IMR-90 (cell line): ENCODE measurements around the gene AMFR. TPM values are rescaled to one million over a fixed set of nuclear protein-coding genes. Genes with fewer than 3 reads are reported as not detected.

Experiments
- ATAC-seq: fragments of 200-7000 bp; cut with Tn5 transposase; 2 replicates; pipeline ENCODE4 v1.9.1; 2020; ENCODE audit warnings: low read depth, mild to moderate bottlenecking, moderate library complexity
- BruUV-seq: library from RNA; stranded (reverse); fragments of 400-500 nt; replicated peaks from 2 replicates; lab custom pipeline; 2021; lab: Mats Ljungman, UMichigan
- CTCF ChIA-PET: fragments of 300-600 bp; formaldehyde crosslinking; extraction: SDS; loops from one replicate; lab custom pipeline; 2021; ENCODE audit warnings: antibody characterized with exemption; lab: Yijun Ruan, JAX
- POLR2A ChIA-PET: fragments of 300-600 bp; sonication (Branson Sonifier 250); formaldehyde crosslinking; loops from one replicate; lab custom pipeline; 2022; ENCODE audit warnings: antibody characterized with exemption; ENCODE audit not compliant: unreplicated experiment; lab: Charles Lee
- DNase-seq: peaks from one replicate; pipeline ENCODE4 v3.0.0; 2013
- H2AFZ ChIP-seq: replicated peaks from 2 replicates; pipeline ENCODE3; 2013; ENCODE audit warnings: low read length, mild to moderate bottlenecking; ENCODE audit not compliant: poor library complexity
- H2AK5ac ChIP-seq: 2 replicates; pipeline ENCODE4 v1.6.1; 2013; ENCODE audit warnings: low read depth, low read length, inconsistent platforms
- H2AK9ac ChIP-seq: replicated peaks from 2 replicates; pipeline ENCODE3; 2013; ENCODE audit warnings: mild to moderate bottlenecking, low read depth, low read length, moderate library complexity; ENCODE audit not compliant: poor library complexity
- H2BK120ac ChIP-seq: 2 replicates; pipeline ENCODE4 v1.6.1; 2013; ENCODE audit warnings: low read depth, low read length, inconsistent platforms
- H2BK15ac ChIP-seq: 3 replicates; pipeline ENCODE4 v1.6.1; 2013; ENCODE audit warnings: low read depth, low read length, inconsistent platforms
- H2BK20ac ChIP-seq: 2 replicates; pipeline ENCODE4 v1.6.1; 2013; ENCODE audit warnings: low read depth, mild to moderate bottlenecking, inconsistent platforms, low read length, moderate library complexity
- H2BK5ac ChIP-seq: 2 replicates; pipeline ENCODE4 v1.6.1; 2013; ENCODE audit warnings: mild to moderate bottlenecking, low read depth, low read length, inconsistent platforms; ENCODE audit not compliant: poor library complexity, severe bottlenecking
- H3K14ac ChIP-seq: replicated peaks from 2 replicates; pipeline ENCODE4 v1.6.1; 2013; ENCODE audit warnings: low read depth, low read length, inconsistent platforms
- H3K18ac ChIP-seq: 2 replicates; pipeline ENCODE4 v1.6.1; 2013; ENCODE audit warnings: low read depth, low read length, control low read depth
- H3K23ac ChIP-seq: 2 replicates; pipeline ENCODE4 v1.6.1; 2013; ENCODE audit warnings: low read depth, low read length, inconsistent platforms
- H3K27ac ChIP-seq: 2 replicates; pipeline ENCODE4 v1.5.1; 2013; ENCODE audit warnings: mild to moderate bottlenecking, control low read depth, low read length; ENCODE audit not compliant: insufficient read depth
- H3K27me3 ChIP-seq: 2 replicates; pipeline ENCODE4 v1.6.1; 2013; ENCODE audit warnings: low read length; ENCODE audit not compliant: control insufficient read depth, insufficient read depth
- H3K36me3 ChIP-seq: 2 replicates; pipeline ENCODE4 v1.6.1; 2013; ENCODE audit warnings: low read length, mixed read lengths; ENCODE audit not compliant: control insufficient read depth, insufficient read depth
- H3K4ac ChIP-seq: 2 replicates; pipeline ENCODE4 v1.6.1; 2013; ENCODE audit warnings: low read depth, low read length, inconsistent platforms
- H3K4me1 ChIP-seq: 2 replicates; pipeline ENCODE4 v1.6.1; 2013; ENCODE audit warnings: low read length, mixed read lengths; ENCODE audit not compliant: control insufficient read depth, insufficient read depth
- H3K4me2 ChIP-seq: 2 replicates; pipeline ENCODE4 v1.6.1; 2013; ENCODE audit warnings: low read depth, mild to moderate bottlenecking, control low read depth, low read length, moderate library complexity
- H3K4me3 ChIP-seq: 2 replicates; pipeline ENCODE4 v1.5.1; 2013; ENCODE audit warnings: low read depth, mild to moderate bottlenecking, control low read depth, low read length, moderate library complexity; ENCODE audit not compliant: insufficient read depth
- H3K56ac ChIP-seq: 2 replicates; pipeline ENCODE4 v1.6.1; 2013; ENCODE audit warnings: low read length, inconsistent platforms; ENCODE audit not compliant: insufficient read depth; ENCODE audit errors: extremely low read depth
- H3K79me1 ChIP-seq, 2 experiments: 2 replicates each; pipeline ENCODE4 v1.6.1; 2013; ENCODE audit warnings: low read length in 2 of 2, inconsistent platforms in 1 of 2, low read depth in 1 of 2
- H3K9ac ChIP-seq: 2 replicates; pipeline ENCODE4 v1.6.1; 2013; ENCODE audit warnings: low read depth, low read length, control low read depth
- H3K9me1 ChIP-seq: 2 replicates; pipeline ENCODE4 v1.6.1; 2013; ENCODE audit warnings: low read length, inconsistent platforms; ENCODE audit not compliant: insufficient read depth
- H3K9me3 ChIP-seq: 2 replicates; pipeline ENCODE4 v1.6.1; 2013; ENCODE audit warnings: low read length; ENCODE audit not compliant: control insufficient read depth, insufficient read depth
- H4K20me1 ChIP-seq: 2 replicates; pipeline ENCODE4 v1.6.1; 2013; ENCODE audit warnings: low read length, inconsistent platforms; ENCODE audit not compliant: insufficient read depth
- H4K5ac ChIP-seq: 2 replicates; pipeline ENCODE4 v1.6.1; 2013; ENCODE audit warnings: mild to moderate bottlenecking, low read depth, low read length, control low read depth
- H4K8ac ChIP-seq, 2 experiments: 2 replicates each; pipeline ENCODE4 v1.6.1; 2013; ENCODE audit warnings: low read depth in 2 of 2, low read length in 2 of 2, control low read depth in 1 of 2, inconsistent platforms in 1 of 2
- H4K91ac ChIP-seq: 2 replicates; pipeline ENCODE4 v1.6.1; 2013; ENCODE audit warnings: low read depth, low read length, inconsistent platforms; ENCODE audit not compliant: insufficient read depth
- MAZ ChIP-seq: IDR thresholded peaks from 2 replicates; pipeline ENCODE4 v1.6.1; 2012; ENCODE audit warnings: low read depth, mild to moderate bottlenecking, low read length, improper control_type of control experiment, moderate library complexity, borderline replicate concordance
- RCOR1 ChIP-seq: IDR thresholded peaks from 2 replicates; pipeline ENCODE4 v1.6.1; 2012; ENCODE audit warnings: mild to moderate bottlenecking, low read length, improper control_type of control experiment; ENCODE audit not compliant: insufficient replicate concordance
- WGBS, 2 experiments: methylation state at CpG; one replicate each; pipeline versions ENCODE4 v1.1.5 to v1.1.7; 2013; ENCODE audit warnings: missing lambda C conversion rate in 2 of 2; ENCODE audit not compliant: insufficient read length in 1 of 2; ENCODE audit errors: extremely low coverage in 2 of 2; 5-methylcytosine and 5-hydroxymethylcytosine counted together
- dilution Hi-C: fragments of 300-500 bp; cut with HindIII; formaldehyde crosslinking; loops from one replicate; pipeline ENCODE4 v1.14.3; 2018; ENCODE audit warnings: low sequenced_read_pairs; ENCODE audit not compliant: unreplicated experiment
- in situ Hi-C: fragments of 300-500 bp; cut with MboI; formaldehyde crosslinking; loops from 3 replicates; pipeline ENCODE4 v1.14.3; 2019; ENCODE audit warnings: low sequenced_read_pairs, inconsistent platforms, mixed read lengths
- intact Hi-C: fragments of 100-400 bp; cut with micrococcal nuclease; formaldehyde crosslinking; loops from 2 replicates; pipeline ENCODE4 v1.10.0; 2022
- polyA plus RNA-seq, 3 experiments: library from polyadenylated mRNA; depleted of rRNA; stranded (reverse); fragments of >200 nt; gene quantifications; 2 replicates each; pipeline ENCODE4 v1.2.3, GENCODE V29; 2012; ENCODE audit warnings: low replicate concordance in 1 of 3
- total RNA-seq: library from RNA; depleted of rRNA; stranded (reverse); fragments of >200 nt; gene quantifications from 2 replicates; pipeline ENCODE4 v1.2.3, GENCODE V29; 2012

AMFR gene
- total and polyA plus RNA-seq, 2 of the 4 experiments (the other 2 are of a cell fraction) = 60.7 to 216 TPM

- no peaks in the 10 kb centered on the region for H3K9me3 ChIP-seq
- H2AK5ac ChIP-seq = no peak overlapping the region
- peak overlapping the region; percentile 8 for H3K14ac ChIP-seq
- H3K23ac ChIP-seq = peak overlapping the region; percentile 47
- peak overlapping the region; percentile 14; the same call in 1 of the 2 replicates for H3K18ac ChIP-seq
- 0 out of 2 replicates have a peak overlapping the region, but pooled peaks have one; percentile 1 for H3K56ac ChIP-seq
- no peak overlapping the region for H2BK20ac ChIP-seq
- DNase-seq (no peak), ATAC-seq (peak; percentile 3)
- H2BK5ac ChIP-seq = peak overlapping the region; percentile 59
- peaks cover 42% of the 10 kb centered on the region for H4K20me1 ChIP-seq
- ChIA-PET CTCF (no interaction called here), POLR2A (no interaction called here)
- WGBS, 2 experiments = 3% methylated on average over 6 of the region's 16 CpGs; no CpG with 5 or more reads in 1 of the 2 experiments
- H4K91ac ChIP-seq = peak overlapping the region; percentile 16
- H3K4ac ChIP-seq = peak overlapping the region; percentile 34; the same call in 1 of the 2 replicates
- peak overlapping the region; percentile 69 for H2AFZ ChIP-seq
- peaks cover 4% of the 10 kb centered on the region; the same call in 1 of the 2 replicates for H3K36me3 ChIP-seq
- intact Hi-C loops = loop anchor here (1.0 to 2.0 kb wide), 2 partner anchors 68 to 92 kb away; no protein-coding TSS in a partner anchor
- H3K9ac ChIP-seq = peak overlapping the region; percentile 94
- H2AK9ac ChIP-seq = no peak overlapping the region
- dilution Hi-C loops = no loop called here
- peak overlapping the region in 1 of 2 experiments; percentile 25; a peak in 1 of 4 replicates for H4K8ac ChIP-seq
- H3K4me2 ChIP-seq = peak overlapping the region; percentile 96
- in situ Hi-C loops = no loop called here
- peak overlapping the region; percentile 12; the same call in 1 of the 2 replicates for H4K5ac ChIP-seq
- peaks cover 17% of the 10 kb centered on the region for H3K9me1 ChIP-seq
- H3K4me3 ChIP-seq = peak overlapping the region; percentile 93
- peaks cover 13% of the 10 kb centered on the region for H3K4me1 ChIP-seq
- H3K79me1 ChIP-seq = peaks cover 2 to 54% of the 10 kb centered on the region in 2 experiments; a peak in 2 of 4 replicates
- no TSS peak for BruUV-seq
- H3K27ac ChIP-seq = peak overlapping the region; percentile 84
- H2BK15ac ChIP-seq = no peak overlapping the region
- H3K27me3 ChIP-seq = no peaks in the 10 kb centered on the region
- no peak overlapping the region for H2BK120ac ChIP-seq
- TF ChIP-seq RCOR1 (no peak), MAZ (no peak)
Measured at GRCh38 chr16:56424404-56424764, 961 bp downstream of the AMFR start.
